HG03565 (cell line): Measurements from ENCODE around the gene SLAMF6.

Experiments used
- ATAC-seq: cut with Tn5 transposase; IDR thresholded peaks from one replicate; pipeline ENCODE4 v1.9.1; 2021; ENCODE audit warnings: mild to moderate bottlenecking, moderate library complexity; ENCODE audit not compliant: unreplicated experiment

Gene SLAMF6

GRCh38 chr1:160472112-160472511 is 50.9 kb downstream of the SLAMF6 start:
- no peak for ATAC-seq

DNA sequence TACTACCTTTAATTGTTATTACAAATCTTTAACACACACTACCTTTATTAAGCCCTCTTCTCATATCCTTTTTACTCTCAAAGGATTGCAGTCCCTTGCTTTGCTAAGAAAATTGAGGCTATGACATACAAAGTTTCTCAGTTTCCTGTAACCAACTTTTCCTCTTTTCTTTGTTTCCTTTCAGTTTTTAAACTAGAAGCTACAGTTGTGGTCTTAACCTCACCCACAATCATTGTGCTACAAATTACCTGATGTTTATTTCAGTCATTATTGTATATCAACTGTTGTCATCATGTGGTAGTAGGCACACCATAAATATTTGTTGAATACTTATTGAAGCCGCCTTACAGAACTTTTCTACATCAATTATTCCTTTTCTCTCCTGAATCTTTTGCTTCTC is 51.8 kb downstream of the SLAMF6 start:
- ATAC-seq = no peak

DNA sequence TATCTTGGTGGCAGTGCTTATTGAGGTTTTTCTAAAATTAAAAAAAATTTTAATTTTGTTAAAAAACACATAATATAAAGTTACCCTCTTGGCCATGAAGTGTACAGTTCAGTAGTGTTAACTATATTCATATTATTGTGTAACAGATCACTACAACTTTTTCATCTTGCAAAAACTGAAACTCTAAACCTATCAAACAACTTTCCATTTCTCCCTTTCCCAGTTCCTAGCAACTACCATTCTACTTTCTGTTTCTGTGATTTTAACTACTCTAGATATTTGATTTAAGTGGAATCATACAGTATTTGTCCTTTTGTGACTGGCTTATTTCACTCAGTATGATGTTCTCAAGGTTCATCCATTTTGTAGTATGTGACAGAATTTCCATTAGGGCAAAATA is 55.5 kb downstream of the SLAMF6 start:
- ATAC-seq = no peak

- no peak for ATAC-seq
These were observed 56.1 kb downstream of the SLAMF6 start for GRCh38 chr1:160466961-160467360.

DNA sequence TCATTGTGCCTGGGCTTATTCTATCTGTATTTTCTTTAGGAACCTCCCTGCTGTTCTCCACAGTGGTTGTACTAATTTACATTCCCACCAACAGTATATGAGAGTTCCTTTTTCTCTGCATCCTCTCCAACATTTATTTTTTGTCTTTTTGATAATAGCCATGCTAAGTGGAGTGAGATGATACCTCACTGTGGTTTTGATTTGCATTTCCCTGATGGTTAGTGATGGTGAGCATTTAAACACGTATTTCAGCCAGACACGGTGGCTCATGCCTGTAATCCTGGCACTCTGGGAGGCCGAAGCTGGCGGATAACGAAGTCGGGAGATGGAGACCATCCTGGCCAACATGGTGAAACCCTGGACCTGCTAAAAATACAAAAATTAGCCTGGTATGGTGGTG is 57.9 kb downstream of the SLAMF6 start:
- ATAC-seq = no peak

GRCh38 chr1:160460683-160461287 is 62.3 kb downstream of the SLAMF6 start:
- ATAC-seq = no peak

- ATAC-seq = no peak
These were observed 62.8 kb downstream of the SLAMF6 start for GRCh38 chr1:160460214-160460642.

GRCh38 chr1:160459687-160460086 is 63.4 kb downstream of the SLAMF6 start:
- ATAC-seq = no peak

GRCh38 chr1:160459056-160459455 is 64.0 kb downstream of the SLAMF6 start:
- no peak for ATAC-seq

DNA sequence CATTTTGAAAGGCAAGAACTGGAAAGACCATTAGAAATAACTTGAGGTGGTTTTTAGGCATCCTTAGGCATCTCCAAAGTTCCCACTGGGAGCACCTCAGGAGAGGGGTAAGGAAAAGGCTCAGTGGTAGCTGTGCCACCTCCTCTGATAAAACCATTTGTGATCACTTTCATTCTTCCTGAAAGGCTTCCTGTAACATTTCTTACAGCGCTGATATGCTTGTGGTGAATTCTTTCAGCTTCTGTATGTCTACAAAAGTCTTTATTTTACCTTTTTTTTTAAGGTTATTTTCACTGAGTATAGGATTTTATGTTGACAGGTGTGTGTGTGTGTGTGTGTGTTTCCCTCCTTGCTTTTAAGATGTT is 67.9 kb downstream of the SLAMF6 start:
- ATAC-seq = no peak

GRCh38 chr1:160454371-160455152 is 68.5 kb downstream of the SLAMF6 start:
- peak; percentile 25 for ATAC-seq

DNA sequence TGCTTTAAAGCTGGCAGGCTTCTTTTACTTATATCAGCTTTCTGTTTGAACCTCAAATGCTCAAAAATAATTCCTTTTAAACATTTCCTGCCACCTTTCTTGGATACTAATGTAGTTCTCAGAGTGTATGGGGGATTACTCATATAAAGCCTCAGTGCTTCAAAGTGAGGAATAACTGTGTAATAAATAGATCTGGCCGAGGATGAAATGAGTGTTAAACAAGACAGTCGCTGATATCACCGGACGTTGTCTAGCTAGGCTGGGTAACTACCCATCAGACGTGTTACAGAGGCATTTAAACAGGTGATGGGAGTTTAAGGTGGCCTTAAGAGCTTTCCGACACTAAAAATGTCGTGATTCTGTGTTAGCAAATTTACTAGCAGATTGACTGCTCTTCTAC is 69.6 kb downstream of the SLAMF6 start:
- ATAC-seq = peak; percentile 56

- no peak for ATAC-seq
These were observed 71.2 kb downstream of the SLAMF6 start for GRCh38 chr1:160451859-160452232.

GRCh38 chr1:160451119-160451858 is 71.8 kb downstream of the SLAMF6 start:
- ATAC-seq = no peak

GRCh38 chr1:160449494-160449893 is 73.6 kb downstream of the SLAMF6 start:
- ATAC-seq = no peak

DNA sequence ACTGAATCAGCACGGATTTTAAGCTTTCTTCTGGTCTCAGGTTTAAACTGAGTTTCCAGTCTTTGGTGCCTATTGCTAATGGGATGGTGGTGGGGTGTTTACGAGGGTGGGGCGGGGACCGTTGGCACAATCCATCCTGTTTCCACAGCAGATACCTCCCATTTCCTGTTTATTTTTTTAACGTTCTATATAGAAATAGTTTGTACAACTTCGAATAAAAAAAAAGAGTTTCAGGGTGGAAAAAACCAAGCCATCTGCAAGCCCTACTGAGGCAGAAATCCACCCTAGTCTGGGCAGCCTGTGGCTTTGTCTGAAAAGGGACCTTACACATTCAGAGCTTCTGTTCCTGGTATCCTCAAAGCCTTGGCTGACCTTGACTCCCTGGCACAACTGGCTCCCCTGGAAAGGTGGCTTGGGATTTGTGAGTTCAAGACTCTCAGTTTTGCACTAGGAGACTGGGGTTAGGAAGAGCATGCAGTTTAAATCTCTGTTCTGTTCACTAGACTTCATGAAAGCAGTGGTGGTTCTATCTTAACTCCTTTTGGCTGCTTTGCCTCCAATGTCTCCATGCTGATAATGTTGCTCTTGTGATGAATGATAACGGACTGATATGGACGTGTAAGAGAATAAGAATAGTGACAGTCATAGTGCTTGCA is 76.0 kb downstream of the SLAMF6 start:
- ATAC-seq = no peak

DNA sequence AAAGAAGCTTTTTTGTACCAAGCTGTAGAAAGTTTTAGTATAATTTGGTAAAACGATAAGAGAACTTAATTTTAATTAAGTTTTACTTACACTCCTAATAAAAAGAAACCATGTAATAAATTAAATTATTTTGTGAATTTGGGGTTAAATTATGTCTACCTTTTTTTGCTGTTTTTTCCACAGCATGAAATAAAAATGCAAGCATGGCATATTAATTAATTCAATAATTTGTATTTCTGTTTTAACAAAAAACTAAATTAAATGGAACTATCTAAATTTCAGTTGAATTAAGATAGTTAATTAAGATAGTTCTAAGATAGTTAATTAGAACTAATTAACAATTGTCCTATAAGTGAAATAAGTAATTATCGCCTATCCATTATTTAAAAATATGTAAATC is 83.3 kb downstream of the SLAMF6 start:
- ATAC-seq = no peak

GRCh38 chr1:160438935-160439334 is 84.1 kb downstream of the SLAMF6 start:
- ATAC-seq = no peak

GRCh38 chr1:160438317-160438918 is 84.6 kb downstream of the SLAMF6 start:
- ATAC-seq = peak; percentile 15

GRCh38 chr1:160437432-160438316 is 85.4 kb downstream of the SLAMF6 start:
- ATAC-seq = peak; percentile 65
